D721Med (cell line): Measurements from ENCODE around the gene PDIA2.
"Not testable (repeated sequence)": the region's sequence is repeated elsewhere in the genome, so short reads cannot be mapped to it uniquely, and the experiment has no call there.

Experiments
- DNase-seq: peaks from one replicate; pipeline ENCODE4 v3.0.0; 2011; ENCODE audit warnings: low spot score; ENCODE audit not compliant: insufficient read length
- FAIRE-seq: peaks from 2 replicates; lab custom pipeline; 2011; peaks lifted over from hg19 to GRCh38; lab: Jason Lieb, UNC
- TF ChIP-seq, protein P1 (sequence below): IDR thresholded peaks from 2 replicates; pipeline ENCODE4 v1.5.1; 2012; ENCODE audit warnings: mild to moderate bottlenecking, control low read depth; ENCODE audit not compliant: insufficient read depth; ENCODE audit errors: missing control alignments

PDIA2 gene

DNA sequence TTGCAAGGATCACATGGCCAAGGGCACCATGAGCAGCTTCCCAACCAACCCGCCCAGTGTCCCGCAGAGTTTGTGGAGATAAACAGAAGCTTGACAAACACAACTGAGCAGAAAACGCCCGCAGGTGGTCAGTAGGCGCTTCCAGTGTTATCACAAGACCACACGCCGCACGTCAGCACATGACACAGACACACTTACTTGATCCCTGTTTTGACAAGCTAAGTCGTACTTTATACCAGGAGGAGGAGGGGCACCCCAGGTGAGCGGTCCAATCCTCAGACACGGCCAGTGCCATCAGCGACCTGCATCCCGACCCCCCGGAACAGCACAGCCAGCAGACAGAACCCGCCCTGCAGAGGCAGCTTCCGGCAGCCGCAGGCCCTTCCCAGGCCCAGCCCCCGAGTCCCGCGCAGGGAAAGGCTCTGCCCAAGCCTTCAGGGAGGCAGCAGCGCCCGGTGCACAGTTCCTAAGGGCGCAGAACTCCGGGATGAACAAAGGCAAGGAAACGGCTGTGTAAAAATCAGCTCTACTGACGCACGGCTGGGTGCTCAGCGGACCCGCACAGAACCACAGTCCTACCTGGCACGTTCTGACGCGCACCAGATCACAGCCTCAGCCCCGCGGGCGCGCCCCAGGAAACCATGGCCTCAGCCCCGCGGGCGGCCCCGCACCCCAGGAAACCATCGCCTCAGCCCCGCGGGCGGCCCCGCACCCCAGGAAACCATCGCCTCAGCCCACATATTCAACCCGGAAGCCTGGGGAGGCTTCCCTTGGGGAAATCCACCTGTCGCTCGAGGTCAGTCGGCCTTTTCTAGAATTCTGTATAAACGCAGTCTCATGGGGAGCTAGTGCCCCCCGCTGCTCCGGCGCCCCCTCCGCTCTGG, 41.7 kb downstream of the PDIA2 start:
- DNase-seq (no peak), FAIRE-seq (no peak)
- TF ChIP-seq, protein P1, sequence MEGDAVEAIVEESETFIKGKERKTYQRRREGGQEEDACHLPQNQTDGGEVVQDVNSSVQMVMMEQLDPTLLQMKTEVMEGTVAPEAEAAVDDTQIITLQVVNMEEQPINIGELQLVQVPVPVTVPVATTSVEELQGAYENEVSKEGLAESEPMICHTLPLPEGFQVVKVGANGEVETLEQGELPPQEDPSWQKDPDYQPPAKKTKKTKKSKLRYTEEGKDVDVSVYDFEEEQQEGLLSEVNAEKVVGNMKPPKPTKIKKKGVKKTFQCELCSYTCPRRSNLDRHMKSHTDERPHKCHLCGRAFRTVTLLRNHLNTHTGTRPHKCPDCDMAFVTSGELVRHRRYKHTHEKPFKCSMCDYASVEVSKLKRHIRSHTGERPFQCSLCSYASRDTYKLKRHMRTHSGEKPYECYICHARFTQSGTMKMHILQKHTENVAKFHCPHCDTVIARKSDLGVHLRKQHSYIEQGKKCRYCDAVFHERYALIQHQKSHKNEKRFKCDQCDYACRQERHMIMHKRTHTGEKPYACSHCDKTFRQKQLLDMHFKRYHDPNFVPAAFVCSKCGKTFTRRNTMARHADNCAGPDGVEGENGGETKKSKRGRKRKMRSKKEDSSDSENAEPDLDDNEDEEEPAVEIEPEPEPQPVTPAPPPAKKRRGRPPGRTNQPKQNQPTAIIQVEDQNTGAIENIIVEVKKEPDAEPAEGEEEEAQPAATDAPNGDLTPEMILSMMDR: no peak

DNA sequence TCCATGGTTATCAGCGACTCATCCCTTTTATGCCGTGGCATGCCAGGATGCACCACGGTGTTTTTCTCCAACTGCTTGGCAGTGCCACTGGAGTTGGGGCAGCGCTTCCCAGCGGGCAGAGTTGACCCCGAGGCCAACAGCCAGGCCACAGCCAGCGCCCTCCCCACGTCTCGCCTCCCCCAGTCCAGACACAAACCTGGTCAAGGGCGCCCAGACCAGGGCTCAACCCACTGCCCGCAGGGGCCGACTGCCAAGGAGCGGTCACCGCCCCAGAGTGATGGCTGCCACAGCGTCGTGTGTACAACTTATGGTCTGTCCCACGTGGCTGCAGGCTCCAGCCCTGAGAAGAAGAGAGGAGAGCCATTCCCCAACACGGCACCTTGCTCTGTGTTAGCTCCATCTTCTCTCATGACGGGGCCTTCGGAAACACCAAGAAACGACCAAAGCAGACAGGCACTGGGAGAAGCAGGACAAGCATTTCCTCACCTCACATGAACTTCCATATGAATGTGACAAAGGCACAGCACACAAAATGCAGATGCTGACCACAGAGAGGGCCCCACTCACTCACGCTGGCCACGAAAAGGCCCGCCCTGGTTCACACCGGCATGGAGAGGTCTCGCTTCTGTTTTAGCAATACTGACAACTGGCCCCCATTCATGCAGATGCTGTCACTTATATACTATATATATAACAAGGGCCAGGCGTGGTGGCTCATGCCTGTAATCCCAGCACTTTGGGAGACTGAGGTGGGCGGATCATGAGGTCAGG, 42.6 kb downstream of the PDIA2 start:
- FAIRE-seq (no peak), DNase-seq (no peak)
- TF ChIP-seq, protein P1: no peak

DNA sequence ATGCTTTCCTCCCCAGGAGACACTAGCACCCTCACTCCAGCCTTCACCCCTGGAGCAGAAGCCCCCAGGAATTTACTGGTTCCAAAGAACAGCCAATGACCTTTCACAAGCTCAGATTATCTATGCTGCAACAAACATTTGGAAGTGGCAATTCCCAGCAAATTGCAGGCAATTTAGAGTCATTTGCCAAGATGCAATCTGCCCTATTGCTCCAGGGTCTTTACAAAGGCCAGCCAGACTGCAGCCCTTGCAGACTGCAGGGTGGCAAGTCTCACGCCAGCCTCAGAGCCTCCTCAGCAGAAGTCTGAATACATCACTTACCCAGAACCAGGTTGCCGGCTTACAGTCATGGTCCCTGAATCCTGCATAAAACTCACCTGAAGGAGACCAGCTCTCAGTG, 47.8 kb downstream of the PDIA2 start:
- DNase-seq (no peak), FAIRE-seq (no peak)
- TF ChIP-seq, protein P1: no peak

DNA sequence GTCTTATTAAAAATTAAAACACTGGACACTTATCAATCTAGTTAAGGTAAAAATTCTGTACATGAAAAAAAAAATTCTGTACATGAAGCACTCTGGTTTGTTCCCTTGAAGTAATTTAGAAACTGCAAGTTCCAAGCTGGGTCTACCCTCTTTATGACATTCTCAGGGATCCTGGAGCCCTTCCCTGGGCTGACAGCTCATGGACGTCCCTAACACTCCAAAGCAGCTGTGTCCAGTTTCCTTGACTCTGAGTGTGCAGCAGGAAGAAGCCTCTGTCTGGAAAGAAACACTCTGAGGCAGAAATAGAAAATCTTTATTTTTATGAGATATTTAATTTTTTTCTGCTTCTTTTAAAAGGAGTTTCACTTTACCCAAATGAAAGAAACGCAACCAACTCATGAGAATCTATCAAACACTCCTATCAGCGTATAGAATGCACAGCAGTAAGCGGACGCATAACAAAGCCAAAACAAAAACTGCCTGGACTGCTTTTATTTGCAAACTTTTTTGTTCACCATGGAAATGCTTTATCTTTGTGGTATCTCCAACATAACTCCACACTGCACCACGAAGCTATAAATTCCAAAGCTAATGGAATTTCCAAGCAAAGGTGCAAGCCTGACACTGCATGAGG, 48.3 kb downstream of the PDIA2 start:
- FAIRE-seq, DNase-seq: not testable (repeated sequence)

DNA sequence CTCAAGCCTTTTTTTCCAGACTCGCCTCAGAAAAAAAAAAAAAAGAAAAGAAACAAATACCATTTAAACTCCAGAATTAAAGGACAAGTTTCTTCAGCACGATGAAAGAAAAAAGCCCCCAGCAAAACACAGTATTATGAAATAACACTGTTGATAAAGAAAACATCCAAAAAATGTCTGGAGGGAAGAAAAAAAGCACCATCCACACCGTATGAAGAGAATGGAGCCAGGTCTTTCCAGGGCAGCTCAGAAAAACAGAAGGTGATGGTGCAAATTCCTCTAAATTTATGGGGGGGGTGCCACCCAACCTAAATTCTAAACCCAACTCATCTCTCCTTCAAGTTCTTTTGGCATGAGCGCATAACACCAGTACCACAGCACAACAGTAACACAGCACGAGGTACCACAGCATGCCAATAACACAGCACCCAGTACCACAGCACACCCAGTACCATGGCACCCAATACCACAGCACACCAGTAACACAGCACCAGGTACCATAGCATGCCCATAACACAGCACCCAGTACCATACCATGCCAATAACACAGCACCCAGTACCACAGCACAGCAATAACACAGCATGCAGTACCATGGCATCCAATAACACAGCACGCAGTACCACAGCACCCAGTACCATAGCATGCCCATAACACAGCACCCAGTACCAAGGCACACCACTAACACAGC, 50.6 kb downstream of the PDIA2 start:
- DNase-seq (no peak), FAIRE-seq (no peak)
- TF ChIP-seq, protein P1: no peak

DNA sequence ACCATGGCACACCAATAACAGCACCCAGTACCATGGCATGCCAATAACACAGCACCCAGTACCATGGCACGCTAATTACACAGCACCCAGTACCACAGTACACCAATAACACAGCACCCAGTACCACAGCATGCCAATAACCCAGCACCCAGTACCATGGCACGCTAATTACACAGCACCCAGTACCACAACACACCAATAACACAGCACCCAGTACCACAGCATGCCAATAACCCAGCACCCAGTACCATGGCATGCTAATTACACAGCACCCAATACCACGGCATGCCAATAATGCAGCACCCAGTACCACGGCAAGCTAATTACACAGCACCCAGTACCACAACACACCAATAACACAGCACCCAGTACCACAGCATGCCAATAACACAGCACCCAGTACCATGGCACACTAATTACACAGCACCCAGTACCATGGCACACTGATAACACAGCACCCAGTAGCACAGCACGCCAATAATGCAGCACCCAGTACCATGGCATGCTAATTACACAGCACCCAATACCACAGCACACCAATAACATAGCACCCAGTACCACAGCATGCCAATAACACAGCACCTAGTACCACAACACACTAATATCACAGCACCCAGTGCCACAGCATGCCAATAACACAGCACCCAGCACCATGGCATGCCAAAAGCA, 51.3 kb downstream of the PDIA2 start:
- not testable (repeated sequence) for DNase-seq, FAIRE-seq

DNA sequence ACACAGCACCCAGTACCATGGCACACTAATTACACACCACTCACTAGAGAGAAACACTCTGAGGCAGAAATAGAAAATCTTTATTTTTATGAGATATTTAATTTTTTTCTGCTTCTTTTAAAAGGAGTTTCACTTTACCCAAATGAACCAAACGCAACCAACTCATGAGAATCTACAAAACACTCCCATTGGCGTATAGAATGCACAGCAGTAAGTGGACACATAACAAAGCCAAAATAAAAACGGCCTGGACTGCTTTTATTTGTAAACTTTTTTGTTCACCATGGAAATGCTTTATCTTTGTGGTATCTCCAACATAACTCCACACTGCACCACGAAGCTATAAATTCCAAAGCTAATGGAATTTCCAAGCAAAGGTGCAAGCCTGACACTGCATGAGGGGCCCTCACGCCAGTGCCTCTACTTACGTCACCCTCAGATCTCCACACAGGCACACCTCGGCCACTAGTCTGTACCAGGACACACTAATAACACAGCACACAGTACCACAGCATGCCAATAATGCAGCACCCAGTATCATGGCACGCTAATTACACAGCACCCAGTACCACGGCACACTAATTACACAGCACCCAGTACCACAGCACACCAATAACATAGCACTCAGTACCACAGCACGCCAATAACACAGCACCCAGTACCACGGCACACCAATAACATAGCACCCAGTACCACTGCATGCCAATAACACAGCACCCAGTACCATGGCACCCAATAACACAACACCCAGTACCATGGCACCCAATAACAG, 52.1 kb downstream of the PDIA2 start:
- not testable (repeated sequence) for FAIRE-seq, DNase-seq
